Mammary epithelial cell (primary cell): ENCODE data around the gene TRIM6.
A peak's percentile ranks its signal among the peaks of the same experiment; 100 is the strongest.

ENCODE experiments used
- EZH2 ChIP-seq: IDR thresholded peaks from 2 replicates; pipeline ENCODE4 v1.6.1; 2012; ENCODE audit warnings: low read length, inconsistent platforms, borderline replicate concordance
- TF ChIP-seq, protein P1 (sequence below), 2 donors: IDR thresholded peaks in 1 of 2; conservative IDR thresholded peaks in 1 of 2; 2 replicates each; pipeline ENCODE4 v1.5.1; 2011 to 2012; ENCODE audit warnings: inconsistent platforms in 2 of 2, low read length in 2 of 2, mild to moderate bottlenecking in 2 of 2, control low read depth in 1 of 2, low read depth in 1 of 2; ENCODE audit not compliant: insufficient read depth in 1 of 2; ENCODE audit errors: extremely low read depth in 1 of 2

DNA sequence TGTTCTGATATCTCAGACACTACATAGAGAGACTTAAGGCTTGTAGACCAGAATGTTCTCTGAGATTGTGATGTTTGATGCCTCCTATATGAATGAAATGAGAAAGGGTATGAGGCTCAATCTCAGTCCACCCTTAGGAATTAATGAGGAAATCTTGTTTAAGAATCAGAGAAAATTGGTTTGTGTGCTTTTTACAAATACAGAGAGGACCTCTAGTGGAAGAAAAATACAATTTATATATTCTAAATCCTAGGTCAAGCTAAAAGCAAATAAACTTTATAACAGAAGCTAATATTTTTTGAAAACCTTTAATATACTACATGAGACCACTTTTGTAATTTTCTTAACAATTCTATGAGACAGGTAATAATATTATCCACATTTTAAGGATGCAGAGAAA, 43.1 kb upstream of the TRIM6 start:
- TF ChIP-seq, protein P1, sequence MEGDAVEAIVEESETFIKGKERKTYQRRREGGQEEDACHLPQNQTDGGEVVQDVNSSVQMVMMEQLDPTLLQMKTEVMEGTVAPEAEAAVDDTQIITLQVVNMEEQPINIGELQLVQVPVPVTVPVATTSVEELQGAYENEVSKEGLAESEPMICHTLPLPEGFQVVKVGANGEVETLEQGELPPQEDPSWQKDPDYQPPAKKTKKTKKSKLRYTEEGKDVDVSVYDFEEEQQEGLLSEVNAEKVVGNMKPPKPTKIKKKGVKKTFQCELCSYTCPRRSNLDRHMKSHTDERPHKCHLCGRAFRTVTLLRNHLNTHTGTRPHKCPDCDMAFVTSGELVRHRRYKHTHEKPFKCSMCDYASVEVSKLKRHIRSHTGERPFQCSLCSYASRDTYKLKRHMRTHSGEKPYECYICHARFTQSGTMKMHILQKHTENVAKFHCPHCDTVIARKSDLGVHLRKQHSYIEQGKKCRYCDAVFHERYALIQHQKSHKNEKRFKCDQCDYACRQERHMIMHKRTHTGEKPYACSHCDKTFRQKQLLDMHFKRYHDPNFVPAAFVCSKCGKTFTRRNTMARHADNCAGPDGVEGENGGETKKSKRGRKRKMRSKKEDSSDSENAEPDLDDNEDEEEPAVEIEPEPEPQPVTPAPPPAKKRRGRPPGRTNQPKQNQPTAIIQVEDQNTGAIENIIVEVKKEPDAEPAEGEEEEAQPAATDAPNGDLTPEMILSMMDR (conservative IDR thresholded peaks at IDR 0.05 in 1 of 2, IDR thresholded peaks at IDR 0.05 in 1 of 2; ENCODE audit: extremely low read depth in 1 of 2, insufficient read depth in 1 of 2, low read depth in 1 of 2, low read length in 2 of 2): peak in 1 of 2 donors; percentile 36
- TF ChIP-seq EZH2: no peak
